SH-SY5Y (cell line): ENCODE data around the gene EHMT1.

Source experiments
- GATA2 ChIP-seq: IDR thresholded peaks from 2 replicates; pipeline ENCODE4 v1.6.1; 2011; ENCODE audit warnings: mild to moderate bottlenecking, low read depth, low read length
- GATA3 ChIP-seq: IDR thresholded peaks from 2 replicates; pipeline ENCODE4 v1.6.1; 2011; ENCODE audit warnings: low read depth, mild to moderate bottlenecking, low read length, moderate library complexity

DNA sequence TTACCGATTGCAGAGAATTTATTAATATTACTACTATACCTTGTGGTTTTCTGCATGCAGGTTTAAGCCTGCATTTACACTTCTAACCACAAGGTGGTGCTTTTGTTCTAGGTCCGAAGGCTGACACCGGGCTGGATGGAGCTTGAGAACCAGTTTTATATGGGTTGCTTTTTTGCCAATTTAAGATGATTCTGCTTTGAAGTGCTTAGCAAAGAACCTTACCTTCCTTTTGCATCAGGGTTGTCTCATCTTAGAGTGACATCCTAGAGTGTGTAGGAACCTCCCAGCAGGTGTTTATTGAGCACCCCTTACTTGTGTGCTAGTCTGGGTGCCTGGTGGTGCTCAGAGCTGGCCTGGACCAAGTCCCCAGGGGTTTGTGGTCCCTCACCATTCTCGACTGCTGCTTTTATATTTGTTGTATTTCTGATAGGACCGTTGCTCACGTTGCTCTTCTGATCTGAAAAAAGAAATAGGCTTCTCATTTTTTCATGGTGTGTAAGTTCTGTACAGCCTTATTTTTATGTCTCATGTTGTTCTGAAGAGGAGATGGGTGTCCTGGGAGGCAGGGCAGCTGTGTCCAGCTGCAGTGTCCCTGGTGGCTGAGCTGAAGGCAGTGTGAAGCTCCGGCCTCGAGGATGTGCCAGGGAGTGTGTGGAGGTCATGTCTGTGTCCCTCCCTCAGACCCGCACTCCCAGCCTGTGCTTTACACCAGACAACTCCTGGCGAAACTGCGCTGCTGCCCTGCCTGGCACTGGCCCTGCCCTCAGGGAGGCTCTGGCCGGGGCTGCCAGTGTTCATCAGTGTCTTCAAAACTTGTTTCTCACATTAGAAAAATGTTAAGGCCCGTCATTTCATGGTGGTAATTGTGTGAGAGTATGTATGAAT lies 54.3 kb downstream of the EHMT1 start:
- no peak for TF ChIP-seq GATA2
- TF ChIP-seq GATA3, result no peak
